GM12878 (cell line): Measurements from ENCODE around the gene SMIM12. TPM values are rescaled to one million over a fixed set of nuclear protein-coding genes. Genes with fewer than 3 reads are reported as not detected.
A peak's percentile ranks its signal among the peaks of the same experiment; 100 is the strongest.

Experiments
- ATAC-seq: fragments of 200-7000 bp; cut with Tn5 transposase; 3 replicates; pipeline ENCODE4 v1.9.1; 2020; ENCODE audit warnings: mild to moderate bottlenecking, moderate library complexity
- BruUV-seq: library from RNA; stranded (reverse); fragments of 400-500 nt; replicated peaks from 2 replicates; lab custom pipeline; 2021; lab: Mats Ljungman, UMichigan
- CTCF ChIA-PET: fragments of 300-600 bp; sonication (Branson Sonifier 250); formaldehyde crosslinking; extraction: SDS; loops from one replicate; lab custom pipeline; 2021; ENCODE audit warnings: inconsistent platforms; lab: Yijun Ruan, JAX
- POLR2A ChIA-PET: fragments of 350-600 bp; formaldehyde crosslinking; extraction: SDS; loops from one replicate; lab custom pipeline; 2021; ENCODE audit warnings: inconsistent platforms; lab: Charles Lee
- RAD21 ChIA-PET: fragments of 300-600 bp; sonication (Branson Sonifier 250); formaldehyde crosslinking; loops from one replicate; lab custom pipeline; 2023; ENCODE audit warnings: antibody characterized with exemption; ENCODE audit not compliant: unreplicated experiment; lab: Charles Lee
- SMC1A ChIA-PET: fragments of 300-600 bp; sonication (Branson Sonifier 250); formaldehyde crosslinking; loops from one replicate; lab custom pipeline; 2023; ENCODE audit not compliant: unreplicated experiment, uncharacterized antibody; lab: Charles Lee
- DNase-seq: peaks from one replicate; pipeline ENCODE4 v3.0.0-alpha.2; 2011; ENCODE audit warnings: low read depth, low spot score
- FAIRE-seq: peaks from 3 replicates; lab custom pipeline; 2011; peaks lifted over from hg19 to GRCh38; lab: Jason Lieb, UNC
- H2AFZ ChIP-seq: 2 replicates; pipeline ENCODE4 v1.6.0; 2011; ENCODE audit warnings: low read depth, low read length, control low read depth; ENCODE audit not compliant: control insufficient read depth
- H3K27ac ChIP-seq: 2 replicates; pipeline ENCODE4 v1.5.1; 2011; ENCODE audit warnings: control low read depth; ENCODE audit not compliant: control insufficient read depth, insufficient read depth
- H3K27me3 ChIP-seq, 2 experiments: replicated peaks in 1 of 2; 2 replicates each; pipeline versions ENCODE4 v1.6.0 to v1.6.1; 2011; ENCODE audit warnings: low read length in 1 of 2; ENCODE audit not compliant: control insufficient read depth in 2 of 2, insufficient read depth in 2 of 2
- H3K36me3 ChIP-seq, 2 experiments: 2 replicates each; pipeline ENCODE4 v1.5.1; 2011; ENCODE audit warnings: low read length in 1 of 2; ENCODE audit not compliant: control insufficient read depth in 2 of 2, insufficient read depth in 2 of 2
- H3K4me1 ChIP-seq: 2 replicates; pipeline ENCODE4 v1.6.1; 2011; ENCODE audit warnings: mild to moderate bottlenecking, low read length, moderate library complexity, mixed read lengths; ENCODE audit not compliant: control insufficient read depth, insufficient read depth
- H3K4me2 ChIP-seq: 2 replicates; pipeline ENCODE4 v1.6.0; 2011; ENCODE audit warnings: control low read depth; ENCODE audit not compliant: control insufficient read depth, insufficient read depth
- H3K4me3 ChIP-seq: fragments of 200-600 bp; sonication (generic); 2 replicates; pipeline ENCODE4 v1.5.1; 2016
- H3K79me2 ChIP-seq: 2 replicates; pipeline ENCODE4 v1.6.0; 2011; ENCODE audit warnings: low read length; ENCODE audit not compliant: control insufficient read depth, insufficient read depth
- H3K9ac ChIP-seq: 2 replicates; pipeline ENCODE4 v1.8.0; 2011; ENCODE audit warnings: low read length, control low read depth, mixed read lengths; ENCODE audit not compliant: control insufficient read depth, insufficient read depth
- H3K9me3 ChIP-seq: replicated peaks from 3 replicates; pipeline ENCODE4 v1.5.1; 2011; ENCODE audit warnings: mild to moderate bottlenecking, low read length; ENCODE audit not compliant: control insufficient read depth, insufficient read depth
- H4K20me1 ChIP-seq: 2 replicates; pipeline ENCODE4 v1.6.0; 2011; ENCODE audit not compliant: control insufficient read depth, insufficient read depth
- ATF3 ChIP-seq: IDR thresholded peaks from 2 replicates; pipeline ENCODE4 v1.6.1; 2011; ENCODE audit warnings: low read depth, mild to moderate bottlenecking, low read length, moderate library complexity, borderline replicate concordance; ENCODE audit errors: extremely low read depth
- BCL11A ChIP-seq: IDR thresholded peaks from 2 replicates; pipeline ENCODE4 v1.6.1; 2011; ENCODE audit warnings: low read depth, low read length
- CREM ChIP-seq: IDR thresholded peaks from 2 replicates; pipeline ENCODE4 v1.6.1; 2014; ENCODE audit warnings: antibody characterized with exemption, low read depth
- HCFC1 ChIP-seq: fragments of 150-350 bp; IDR thresholded peaks from 2 replicates; pipeline ENCODE4 v1.6.1; 2014; ENCODE audit warnings: low read length
- HDGF ChIP-seq: fragments of 450-650 bp; IDR thresholded peaks from 2 replicates; pipeline ENCODE4 v1.6.1; 2016; ENCODE audit warnings: antibody characterized with exemption
- PKNOX1 ChIP-seq: fragments of 450-650 bp; IDR thresholded peaks from 2 replicates; pipeline ENCODE4 v1.6.1; 2016; ENCODE audit warnings: mild to moderate bottlenecking
- POLR2AphosphoS2 ChIP-seq: IDR thresholded peaks from 2 replicates; pipeline ENCODE4 v1.6.1; 2011; ENCODE audit warnings: low read depth, mild to moderate bottlenecking, low read length, improper control_type of control experiment, moderate library complexity
- RAD21 ChIP-seq: IDR thresholded peaks from 2 replicates; pipeline ENCODE4 v1.6.1; 2011; ENCODE audit warnings: mild to moderate bottlenecking, low read depth, low read length, moderate library complexity; ENCODE audit not compliant: insufficient read depth
- RB1 ChIP-seq: fragments of 450-650 bp; formaldehyde crosslinking; IDR thresholded peaks from 2 replicates; pipeline ENCODE4 v1.6.1; 2017; ENCODE audit warnings: mild to moderate bottlenecking, borderline replicate concordance
- RELA ChIP-seq: fragments of 450-650 bp; IDR thresholded peaks from 2 replicates; pipeline ENCODE4 v1.8.0; 2014; ENCODE audit warnings: borderline replicate concordance; ENCODE audit not compliant: partially characterized antibody
- REST ChIP-seq: IDR thresholded peaks from 2 replicates; pipeline ENCODE4 v1.6.1; 2012; ENCODE audit warnings: mild to moderate bottlenecking, low read depth, low read length
- RUNX3 ChIP-seq: IDR thresholded peaks from 2 replicates; pipeline ENCODE4 v1.6.1; 2012; ENCODE audit warnings: low read length, inconsistent platforms
- SPI1 ChIP-seq: IDR thresholded peaks from 2 replicates; pipeline ENCODE4 v1.6.1; 2011; ENCODE audit warnings: low read depth, mild to moderate bottlenecking, low read length, moderate library complexity, borderline replicate concordance; ENCODE audit not compliant: insufficient read depth
- ZBED1 ChIP-seq: IDR thresholded peaks from 2 replicates; pipeline ENCODE4 v1.6.1; 2016; ENCODE audit warnings: borderline replicate concordance
- ZNF384 ChIP-seq: IDR thresholded peaks from 2 replicates; pipeline ENCODE4 v1.6.1; 2012; ENCODE audit warnings: low read depth, mild to moderate bottlenecking, low read length, improper control_type of control experiment, borderline replicate concordance
- WGBS: methylation state at CpG from one replicate; pipeline ENCODE4 v1.1.6; 2016; ENCODE audit warnings: low lambda C conversion rate; ENCODE audit not compliant: insufficient replicate concordance, insufficient coverage; ENCODE audit errors: missing lambda C conversion rate; 5-methylcytosine and 5-hydroxymethylcytosine counted together
- in situ Hi-C: fragments of 300-500 bp; cut with MboI; formaldehyde crosslinking; loops from 9 replicates; pipeline ENCODE4 v1.14.3; 2018; ENCODE audit warnings: mixed read lengths
- intact Hi-C: fragments of 100-400 bp; cut with micrococcal nuclease; formaldehyde crosslinking; loops from one replicate; pipeline ENCODE4 v1.14.2; 2022; ENCODE audit not compliant: unreplicated experiment
- polyA plus RNA-seq, 11 experiments: library from polyadenylated mRNA; depleted of rRNA in 4 of 11; unstranded in 6 of 11; stranded (reverse) in 5 of 11; fragments of >200 nt; fragmentation: Nextera tagmentation in 4 of 11; fragmentation: Illumina TruSeq in 1 of 11; extraction: Ambion mirVana in 4 of 11; extraction: Trizol in 1 of 11; gene quantifications; 1 replicate in 1 of 11; 2 replicates in 10 of 11; pipeline versions ENCODE4 v1.2.1 to v1.2.3, GENCODE V29; 2011 to 2016; ENCODE audit warnings: inconsistent platforms in 2 of 11, missing spikeins in 2 of 11, low read depth in 1 of 11
- total RNA-seq, 4 experiments: library from RNA; depleted of rRNA in 3 of 4; stranded (reverse); fragments of >200 nt in 3 of 4; fragmentation: Illumina TruSeq in 1 of 4; extraction: Trizol in 1 of 4; gene quantifications; 2 replicates each; pipeline versions ENCODE4 v1.2.1 to v1.2.3, GENCODE V29; 2013 to 2021

SMIM12 gene
- total and polyA plus RNA-seq, 10 of the 15 experiments (the other 5 are each of a cell fraction or from before 2014, with no cell fraction given) = 26.1 to 81.5 (median 44.1) TPM

- TF ChIP-seq REST = no peak
- TF ChIP-seq, all 136 proteins: peak for 0
These were observed 2.9 kb downstream of the SMIM12 start (continued) for GRCh38 chr1:34856697-34857096.

- H3K4me3 ChIP-seq = no peak overlapping the region
- intact Hi-C loops = loop anchor here (1.0 to 10.0 kb wide), 2 partner anchors 66 to 332 kb away; no protein-coding TSS in a partner anchor
- H4K20me1 ChIP-seq = no peaks in the 10 kb centered on the region; the same call in 1 of the 2 replicates
- no peak overlapping the region for H3K27ac ChIP-seq
- CTCF ChIA-PET = interaction anchor here (0.6 to 6.8 kb wide), 37 partner anchors 8 to 741 kb away, joined by 3 to 58 read pairs (median 3); partner anchors contain the start of genes GJB3 and TMEM35B
- peak; percentile 80 for DNase-seq
- peak; percentile 93 for FAIRE-seq
- H3K27me3 ChIP-seq = no peaks in the 10 kb centered on the region
- no peak overlapping the region for H3K9ac ChIP-seq
- ATAC-seq = peak; percentile 100
- H3K4me1 ChIP-seq = no peaks in the 10 kb centered on the region
- SMC1A ChIA-PET = interaction anchor here (0.6 to 2.4 kb wide), 9 partner anchors 13 to 333 kb away, joined by 3 to 9 read pairs (median 3); partner anchors contain the start of gene ZMYM1
- H3K79me2 ChIP-seq = peaks cover 13% of the 10 kb centered on the region
- WGBS = 23% methylated on average over 6 of the region's 6 CpGs
- no TSS peak for BruUV-seq
- H2AFZ ChIP-seq = no peak overlapping the region
- no peaks in the 10 kb centered on the region for H3K9me3 ChIP-seq
- in situ Hi-C loops = loop anchor here (5.0 kb wide), 1 partner anchor 65 kb away; no protein-coding TSS in a partner anchor
- RAD21 ChIA-PET = interaction anchor here (0.8 to 1.9 kb wide), 8 partner anchors 8 to 447 kb away, joined by 3 to 9 read pairs (median 4); no protein-coding TSS in a partner anchor
- H3K4me2 ChIP-seq = no peak overlapping the region
- POLR2A ChIA-PET = interaction anchor here (1.0 kb wide), 1 partner anchor 14 kb away, joined by 4 read pairs; no protein-coding TSS in a partner anchor
- peaks cover 10 to 14% of the 10 kb centered on the region in 2 experiments for H3K36me3 ChIP-seq
- TF ChIP-seq ZNF384 = no peak
- peak; percentile 44 for TF ChIP-seq RUNX3
- TF ChIP-seq HCFC1 = 0 out of 2 replicates have a peak, but pooled peaks have one; percentile 26
- peak; percentile 44; the same call in 1 of the 2 replicates for TF ChIP-seq RB1
- TF ChIP-seq CREM = peak; percentile 45; the same call in 1 of the 2 replicates
- peak; percentile 62 for TF ChIP-seq PKNOX1
- TF ChIP-seq RAD21 = peak; percentile 71
- TF ChIP-seq BCL11A = no peak
- TF ChIP-seq POLR2AphosphoS2 = peak; percentile 54; the same call in 1 of the 2 replicates
- peak; percentile 30 for TF ChIP-seq RELA
- TF ChIP-seq SPI1 = peak; percentile 54; the same call in 1 of the 2 replicates
- no peak for TF ChIP-seq ZBED1
- peak; percentile 66; the same call in 1 of the 2 replicates for TF ChIP-seq ATF3
- TF ChIP-seq HDGF = peak; percentile 58; the same call in 1 of the 2 replicates
These were observed 6.8 kb downstream of the SMIM12 start for GRCh38 chr1:34852677-34853217.
